CD8-positive, alpha-beta memory T cell (primary cell): Measurements from ENCODE around the gene TIMM29. TPM values are rescaled to one million over a fixed set of nuclear protein-coding genes. Genes with fewer than 3 reads are reported as not detected.
A peak's percentile ranks its signal among the peaks of the same experiment; 100 is the strongest.

Experiments used
- CTCF ChIA-PET: fragments of 350-600 bp; sonication (Branson Sonifier 250); formaldehyde crosslinking; loops from one replicate; lab custom pipeline; 2021; ENCODE audit warnings: antibody characterized with exemption; lab: Charles Lee
- POLR2A ChIA-PET: fragments of 350-600 bp; sonication (Branson Sonifier 250); formaldehyde crosslinking; loops from one replicate; lab custom pipeline; 2021; ENCODE audit warnings: antibody characterized with exemption; lab: Charles Lee
- DNase-seq, 5 donors: peaks; one replicate each; pipeline versions ENCODE4 v3.0.0 to v3.0.0-alpha.2; 2020 to 2022; ENCODE audit warnings: mixed read lengths in 1 of 5
- H3K27ac ChIP-seq: one replicate; pipeline ENCODE4 v1.7.0; 2013; ENCODE audit warnings: low read depth, mild to moderate bottlenecking, low read length, moderate library complexity
- H3K27me3 ChIP-seq: 2 replicates; pipeline ENCODE4 v1.7.0; 2013; ENCODE audit warnings: low read length, mild to moderate bottlenecking; ENCODE audit not compliant: insufficient read depth, poor library complexity, severe bottlenecking
- H3K36me3 ChIP-seq: 2 replicates; pipeline ENCODE4 v1.7.0; 2013; ENCODE audit warnings: mild to moderate bottlenecking, low read length, moderate library complexity; ENCODE audit not compliant: insufficient read depth
- H3K4me1 ChIP-seq: 2 replicates; pipeline ENCODE4 v1.7.0; 2013; ENCODE audit warnings: mild to moderate bottlenecking, low read length, moderate library complexity; ENCODE audit not compliant: insufficient read depth
- H3K4me3 ChIP-seq: 2 replicates; pipeline ENCODE4 v1.7.0; 2013; ENCODE audit warnings: mild to moderate bottlenecking, low read length
- H3K9me3 ChIP-seq: 2 replicates; pipeline ENCODE4 v1.7.0; 2013; ENCODE audit warnings: mild to moderate bottlenecking, low read length
- H3K27ac Mint-ChIP-seq, 8 donors: one replicate each; pipeline ENCODE4 v1.8.0; 2020 to 2021; ENCODE audit warnings: mixed read lengths in 8 of 8, mild to moderate bottlenecking in 6 of 8, inconsistent platforms in 3 of 8, moderate library complexity in 3 of 8
- H3K27me3 Mint-ChIP-seq, 2 donors: one replicate each; pipeline ENCODE4 v1.8.0; 2020 to 2021; ENCODE audit warnings: mixed read lengths in 2 of 2, mild to moderate bottlenecking in 1 of 2, moderate library complexity in 1 of 2
- H3K36me3 Mint-ChIP-seq, 3 donors: one replicate each; pipeline ENCODE4 v1.8.0; 2020 to 2021; ENCODE audit warnings: mixed read lengths in 3 of 3, inconsistent platforms in 1 of 3, mild to moderate bottlenecking in 1 of 3
- H3K4me1 Mint-ChIP-seq, 3 donors: one replicate each; pipeline ENCODE4 v1.8.0; 2020 to 2021; ENCODE audit warnings: mixed read lengths in 3 of 3, inconsistent platforms in 1 of 3, mild to moderate bottlenecking in 1 of 3
- H3K4me3 Mint-ChIP-seq, 7 donors: one replicate each; pipeline ENCODE4 v1.8.0; 2020 to 2021; ENCODE audit warnings: mixed read lengths in 7 of 7, mild to moderate bottlenecking in 6 of 7, moderate library complexity in 4 of 7, inconsistent platforms in 2 of 7
- H3K9me3 Mint-ChIP-seq, 5 donors: one replicate each; pipeline ENCODE4 v1.8.0; 2020 to 2022; ENCODE audit warnings: mixed read lengths in 5 of 5, mild to moderate bottlenecking in 3 of 5, moderate library complexity in 2 of 5, inconsistent platforms in 1 of 5
- polyA plus RNA-seq: library from polyadenylated mRNA; unstranded; fragments of 300-500 nt; fragmentation: Illumina TruSeq; gene quantifications from one replicate; pipeline ENCODE4 v1.2.3, GENCODE V29; 2021
- total RNA-seq, 2 experiments: library from RNA; stranded (reverse); gene quantifications; one replicate each; pipeline ENCODE4 v1.2.3, GENCODE V29; 2021

Gene TIMM29
- total and polyA plus RNA-seq, 3 experiments from 2014 or later, result 22.3 to 36.6 (median 27.0) TPM

GRCh38 chr19:10915130-10916091, 13.2 kb upstream of the TIMM29 start:
- H3K36me3 ChIP-seq, result no peaks in the 10 kb centered on the region
- no peak overlapping the region for H3K27ac ChIP-seq
- Mint-ChIP-seq H3K4me3 (no peak overlapping the region), H3K27ac (no peak overlapping the region), H3K4me1 (no peaks in the 10 kb centered on the region), H3K9me3 (no peaks in the 10 kb centered on the region), H3K36me3 (peaks cover 0 to 63% (median 4%) of the 10 kb centered on the region in 3 donors), H3K27me3 (no peaks in the 10 kb centered on the region)
- peak in 1 of 5 donors; percentile 43 for DNase-seq
- CTCF ChIA-PET, result interaction anchor here (1.6 kb wide), 1 partner anchor 21 kb away, joined by 4 read pairs; no protein-coding TSS in a partner anchor
- no peaks in the 10 kb centered on the region for H3K4me1 ChIP-seq
- H3K27me3 ChIP-seq, result no peaks in the 10 kb centered on the region
- H3K9me3 ChIP-seq, result no peaks in the 10 kb centered on the region
- POLR2A ChIA-PET, result no interaction called here
- no peak overlapping the region for H3K4me3 ChIP-seq

GRCh38 chr19:10916602-10917001, 12.0 kb upstream of the TIMM29 start:
- no peaks in the 10 kb centered on the region for H3K4me1 ChIP-seq
- peak in 1 of 5 donors; percentile 30 for DNase-seq
- H3K4me1 Mint-ChIP-seq, result no peaks in the 10 kb centered on the region
- ChIA-PET CTCF (interaction anchor here (1.8 kb wide), 1 partner anchor 25 kb away, joined by 8 read pairs; no protein-coding TSS in a partner anchor), POLR2A (no interaction called here)
- H3K36me3 ChIP-seq, result no peaks in the 10 kb centered on the region
- no peak overlapping the region for H3K4me3 Mint-ChIP-seq
- peaks cover 0 to 68% (median 4%) of the 10 kb centered on the region in 3 donors for H3K36me3 Mint-ChIP-seq
- H3K27me3 Mint-ChIP-seq, result no peaks in the 10 kb centered on the region
- H3K9me3 ChIP-seq, result no peaks in the 10 kb centered on the region
- no peaks in the 10 kb centered on the region for H3K27me3 ChIP-seq
- no peak overlapping the region for H3K27ac Mint-ChIP-seq
- H3K27ac ChIP-seq, result no peak overlapping the region
- H3K9me3 Mint-ChIP-seq, result no peaks in the 10 kb centered on the region
- H3K4me3 ChIP-seq, result no peak overlapping the region

GRCh38 chr19:10918359-10918758, 10.3 kb upstream of the TIMM29 start:
- Histone ChIP-seq H3K36me3 (no peaks in the 10 kb centered on the region), H3K4me3 (no peak overlapping the region), H3K27me3 (no peaks in the 10 kb centered on the region), H3K27ac (no peak overlapping the region), H3K4me1 (no peaks in the 10 kb centered on the region), H3K9me3 (no peaks in the 10 kb centered on the region)
- no peaks in the 10 kb centered on the region for H3K4me1 Mint-ChIP-seq
- no peaks in the 10 kb centered on the region for H3K9me3 Mint-ChIP-seq
- no peak for DNase-seq
- CTCF ChIA-PET, result no interaction called here
- peaks cover 0 to 67% (median 6%) of the 10 kb centered on the region in 3 donors for H3K36me3 Mint-ChIP-seq
- H3K4me3 Mint-ChIP-seq, result no peak overlapping the region
- no peaks in the 10 kb centered on the region for H3K27me3 Mint-ChIP-seq
- POLR2A ChIA-PET, result no interaction called here
- H3K27ac Mint-ChIP-seq, result no peak overlapping the region

- peaks cover 0 to 67% (median 6%) of the 10 kb centered on the region in 3 donors for H3K36me3 Mint-ChIP-seq
- H3K27ac ChIP-seq, result no peak overlapping the region
- no peaks in the 10 kb centered on the region for H3K36me3 ChIP-seq
These were observed 9.0 kb upstream of the TIMM29 start for GRCh38 chr19:10919352-10920287.

GRCh38 chr19:10920288-10920655, 8.3 kb upstream of the TIMM29 start:
- H3K4me1 Mint-ChIP-seq, result no peaks in the 10 kb centered on the region
- peak overlapping the region in 1 of 8 donors; percentile 52 for H3K27ac Mint-ChIP-seq
- Histone ChIP-seq H3K4me3 (no peak overlapping the region), H3K27me3 (no peaks in the 10 kb centered on the region), H3K9me3 (no peaks in the 10 kb centered on the region), H3K27ac (no peak overlapping the region), H3K36me3 (no peaks in the 10 kb centered on the region), H3K4me1 (no peaks in the 10 kb centered on the region)
- ChIA-PET POLR2A (no interaction called here), CTCF (no interaction called here)
- no peaks in the 10 kb centered on the region for H3K9me3 Mint-ChIP-seq
- H3K36me3 Mint-ChIP-seq, result peaks cover 0 to 66% (median 6%) of the 10 kb centered on the region in 3 donors
- H3K4me3 Mint-ChIP-seq, result no peak overlapping the region
- DNase-seq, result no peak
- H3K27me3 Mint-ChIP-seq, result no peaks in the 10 kb centered on the region

More at GRCh38 chr19:10919352-10920287, 9.0 kb upstream of the TIMM29 start:
- H3K27me3 ChIP-seq, result no peaks in the 10 kb centered on the region
- Mint-ChIP-seq H3K27ac (peak overlapping the region in 2 of 8 donors; percentile 52 to 91), H3K27me3 (no peaks in the 10 kb centered on the region), H3K4me1 (no peaks in the 10 kb centered on the region), H3K4me3 (no peak overlapping the region), H3K9me3 (no peaks in the 10 kb centered on the region)
- no peak for DNase-seq
- CTCF ChIA-PET, result no interaction called here
- no peak overlapping the region for H3K4me3 ChIP-seq
- POLR2A ChIA-PET, result no interaction called here
- no peaks in the 10 kb centered on the region for H3K4me1 ChIP-seq
- H3K9me3 ChIP-seq, result no peaks in the 10 kb centered on the region

- H3K4me1 ChIP-seq, result no peaks in the 10 kb centered on the region
- Mint-ChIP-seq H3K4me1 (no peaks in the 10 kb centered on the region), H3K27me3 (no peaks in the 10 kb centered on the region), H3K36me3 (peaks cover 0 to 67% (median 6%) of the 10 kb centered on the region in 3 donors), H3K9me3 (no peaks in the 10 kb centered on the region), H3K4me3 (no peak overlapping the region), H3K27ac (peak overlapping the region in 1 of 8 donors; percentile 21)
- H3K27ac ChIP-seq, result no peak overlapping the region
- H3K27me3 ChIP-seq, result no peaks in the 10 kb centered on the region
- DNase-seq, result no peak
- ChIA-PET POLR2A (no interaction called here), CTCF (no interaction called here)
- no peaks in the 10 kb centered on the region for H3K9me3 ChIP-seq
- H3K4me3 ChIP-seq, result no peak overlapping the region
- H3K36me3 ChIP-seq, result no peaks in the 10 kb centered on the region
These were observed 7.8 kb upstream of the TIMM29 start for GRCh38 chr19:10920781-10921180.

- Mint-ChIP-seq H3K27me3 (no peaks in the 10 kb centered on the region), H3K27ac (no peak overlapping the region), H3K9me3 (no peaks in the 10 kb centered on the region), H3K4me1 (no peaks in the 10 kb centered on the region), H3K36me3 (peaks cover 0 to 64% (median 6%) of the 10 kb centered on the region in 3 donors), H3K4me3 (no peak overlapping the region)
- POLR2A ChIA-PET, result no interaction called here
- Histone ChIP-seq H3K27ac (no peak overlapping the region), H3K4me1 (no peaks in the 10 kb centered on the region), H3K27me3 (no peaks in the 10 kb centered on the region), H3K9me3 (no peaks in the 10 kb centered on the region), H3K36me3 (no peaks in the 10 kb centered on the region), H3K4me3 (no peak overlapping the region)
- DNase-seq, result no peak
- CTCF ChIA-PET, result no interaction called here
These were observed 7.3 kb upstream of the TIMM29 start for GRCh38 chr19:10921199-10921909.
